ENCODE results near the gene UNC80.

DNA sequence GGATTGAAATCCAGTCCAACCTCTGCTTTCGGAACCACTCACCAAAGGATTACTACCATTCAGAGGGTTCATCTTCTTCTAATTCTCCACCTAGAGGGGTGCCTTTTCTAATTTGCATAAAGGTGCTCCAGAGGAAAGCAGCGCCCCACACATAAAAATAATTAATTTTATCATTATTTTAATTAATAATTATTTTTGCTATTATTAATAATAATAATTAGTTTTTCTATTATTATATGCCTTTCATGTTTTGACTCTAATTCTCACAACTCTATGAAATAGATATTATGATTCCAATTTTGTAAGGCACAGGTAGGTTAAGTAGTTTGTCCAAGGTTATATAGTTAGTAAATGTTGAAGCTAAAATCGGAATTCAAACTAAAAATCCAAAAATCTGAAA, 51.9 kb downstream of the UNC80 start:
- TF ChIP-seq, protein P1, sequence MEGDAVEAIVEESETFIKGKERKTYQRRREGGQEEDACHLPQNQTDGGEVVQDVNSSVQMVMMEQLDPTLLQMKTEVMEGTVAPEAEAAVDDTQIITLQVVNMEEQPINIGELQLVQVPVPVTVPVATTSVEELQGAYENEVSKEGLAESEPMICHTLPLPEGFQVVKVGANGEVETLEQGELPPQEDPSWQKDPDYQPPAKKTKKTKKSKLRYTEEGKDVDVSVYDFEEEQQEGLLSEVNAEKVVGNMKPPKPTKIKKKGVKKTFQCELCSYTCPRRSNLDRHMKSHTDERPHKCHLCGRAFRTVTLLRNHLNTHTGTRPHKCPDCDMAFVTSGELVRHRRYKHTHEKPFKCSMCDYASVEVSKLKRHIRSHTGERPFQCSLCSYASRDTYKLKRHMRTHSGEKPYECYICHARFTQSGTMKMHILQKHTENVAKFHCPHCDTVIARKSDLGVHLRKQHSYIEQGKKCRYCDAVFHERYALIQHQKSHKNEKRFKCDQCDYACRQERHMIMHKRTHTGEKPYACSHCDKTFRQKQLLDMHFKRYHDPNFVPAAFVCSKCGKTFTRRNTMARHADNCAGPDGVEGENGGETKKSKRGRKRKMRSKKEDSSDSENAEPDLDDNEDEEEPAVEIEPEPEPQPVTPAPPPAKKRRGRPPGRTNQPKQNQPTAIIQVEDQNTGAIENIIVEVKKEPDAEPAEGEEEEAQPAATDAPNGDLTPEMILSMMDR (IDR thresholded peaks at IDR 0.05; ENCODE audit: poor library complexity), result no peak
- no peak for TF ChIP-seq EZH2 (IDR thresholded peaks at IDR 0.05; ENCODE audit: borderline replicate concordance)
- no peak for TF ChIP-seq EZH2phosphoT487 (IDR thresholded peaks at IDR 0.05; ENCODE audit: low read depth, severe bottlenecking, unreplicated experiment)

Measured in hepatocyte (in vitro differentiated cells).